Vagina (tissue), 2 donors: ENCODE results near the gene SLITRK4.

Source experiments
- POLR2A ChIP-seq, 2 donors: fragments of 450-650 bp; IDR thresholded peaks; one replicate each; pipeline ENCODE4 v1.6.1; 2017; ENCODE audit warnings: antibody characterized with exemption in 2 of 2, mild to moderate bottlenecking in 2 of 2, moderate library complexity in 2 of 2
- POLR2AphosphoS5 ChIP-seq, 2 donors: sonication (generic); formaldehyde crosslinking; IDR thresholded peaks; one replicate each; pipeline ENCODE4 v1.9.0; 2017; ENCODE audit warnings: antibody characterized with exemption in 2 of 2, mild to moderate bottlenecking in 2 of 2, low read depth in 1 of 2; ENCODE audit not compliant: insufficient read depth in 1 of 2
- TF ChIP-seq, protein P1 (sequence below), 3 experiments: fragments of 450-650 bp in 2 of 3; fragments of 200-600 bp in 1 of 3; sonication (generic) in 1 of 3; IDR thresholded peaks; one replicate each; pipeline ENCODE4 v1.5.1; 2017 to 2019; ENCODE audit warnings: antibody characterized with exemption in 3 of 3, mild to moderate bottlenecking in 2 of 3, moderate library complexity in 2 of 3

DNA sequence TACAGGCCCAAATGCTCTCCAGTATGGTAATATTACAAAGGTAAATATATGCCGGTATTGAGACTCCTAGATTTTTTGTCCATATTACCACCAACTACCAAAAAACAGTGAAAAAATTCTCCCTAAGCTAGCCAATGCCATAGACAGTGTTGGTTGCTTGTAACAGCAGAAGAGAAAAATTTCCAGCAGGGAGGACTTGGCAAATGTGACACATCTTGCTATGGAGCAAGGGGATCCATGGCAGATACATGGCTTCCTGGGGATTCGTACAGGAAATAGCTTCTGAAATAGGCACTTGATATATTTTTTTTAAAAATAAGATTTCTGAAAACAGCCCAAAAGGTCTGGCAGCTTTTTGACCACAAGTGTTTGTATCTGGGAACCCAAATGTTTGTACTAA is 14.6 kb downstream of the SLITRK4 start:
- TF ChIP-seq, protein P1, sequence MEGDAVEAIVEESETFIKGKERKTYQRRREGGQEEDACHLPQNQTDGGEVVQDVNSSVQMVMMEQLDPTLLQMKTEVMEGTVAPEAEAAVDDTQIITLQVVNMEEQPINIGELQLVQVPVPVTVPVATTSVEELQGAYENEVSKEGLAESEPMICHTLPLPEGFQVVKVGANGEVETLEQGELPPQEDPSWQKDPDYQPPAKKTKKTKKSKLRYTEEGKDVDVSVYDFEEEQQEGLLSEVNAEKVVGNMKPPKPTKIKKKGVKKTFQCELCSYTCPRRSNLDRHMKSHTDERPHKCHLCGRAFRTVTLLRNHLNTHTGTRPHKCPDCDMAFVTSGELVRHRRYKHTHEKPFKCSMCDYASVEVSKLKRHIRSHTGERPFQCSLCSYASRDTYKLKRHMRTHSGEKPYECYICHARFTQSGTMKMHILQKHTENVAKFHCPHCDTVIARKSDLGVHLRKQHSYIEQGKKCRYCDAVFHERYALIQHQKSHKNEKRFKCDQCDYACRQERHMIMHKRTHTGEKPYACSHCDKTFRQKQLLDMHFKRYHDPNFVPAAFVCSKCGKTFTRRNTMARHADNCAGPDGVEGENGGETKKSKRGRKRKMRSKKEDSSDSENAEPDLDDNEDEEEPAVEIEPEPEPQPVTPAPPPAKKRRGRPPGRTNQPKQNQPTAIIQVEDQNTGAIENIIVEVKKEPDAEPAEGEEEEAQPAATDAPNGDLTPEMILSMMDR (IDR thresholded peaks at IDR 0.05), result no peak
- TF ChIP-seq POLR2AphosphoS5 (IDR thresholded peaks at IDR 0.05; ENCODE audit: insufficient read depth in 1 of 2, low read depth in 1 of 2) (no peak), POLR2A (IDR thresholded peaks at IDR 0.05) (no peak)
